HEK293T (cell line): ENCODE measurements around the gene AGBL4.

Experiments
- CTCF ChIA-PET: fragments of 350-600 bp; formaldehyde crosslinking; extraction: SDS; loops from one replicate; lab custom pipeline; 2021; ENCODE audit warnings: antibody characterized with exemption, inconsistent platforms; lab: Yijun Ruan, JAX
- POLR2A ChIA-PET: fragments of 350-600 bp; formaldehyde crosslinking; extraction: SDS; loops from one replicate; lab custom pipeline; 2020; ENCODE audit warnings: antibody characterized with exemption, inconsistent platforms; lab: Yijun Ruan, JAX
- DNase-seq: peaks from one replicate; pipeline ENCODE4 v3.0.0; 2012; ENCODE audit warnings: mixed read lengths; ENCODE audit errors: extremely low spot score
- ARNT ChIP-seq: fragments of 450-650 bp; IDR thresholded peaks from 2 replicates; pipeline ENCODE4 v1.6.1; 2017; ENCODE audit warnings: mild to moderate bottlenecking
- BHLHE40 ChIP-seq: fragments of 450-650 bp; IDR thresholded peaks from 2 replicates; pipeline ENCODE4 v1.6.1; 2016; ENCODE audit warnings: mild to moderate bottlenecking, moderate library complexity, borderline replicate concordance
- CTBP1 ChIP-seq: fragments of 450-650 bp; IDR thresholded peaks from 2 replicates; pipeline ENCODE4 v1.6.1; 2016; ENCODE audit warnings: borderline replicate concordance
- ELF4 ChIP-seq: fragments of 450-650 bp; IDR thresholded peaks from 2 replicates; pipeline ENCODE4 v1.6.1; 2017; ENCODE audit warnings: antibody characterized with exemption
- FOXA1 ChIP-seq: fragments of 450-650 bp; IDR thresholded peaks from 2 replicates; pipeline ENCODE4 v1.6.1; 2016; ENCODE audit warnings: mild to moderate bottlenecking
- FOXK2 ChIP-seq: fragments of 450-650 bp; IDR thresholded peaks from 2 replicates; pipeline ENCODE4 v1.6.1; 2016; ENCODE audit warnings: mild to moderate bottlenecking
- FOXM1 ChIP-seq: fragments of 450-650 bp; IDR thresholded peaks from 2 replicates; pipeline ENCODE4 v1.6.1; 2017; ENCODE audit warnings: mild to moderate bottlenecking, borderline replicate concordance
- HDGF ChIP-seq: fragments of 450-650 bp; IDR thresholded peaks from 2 replicates; pipeline ENCODE4 v1.6.1; 2017; ENCODE audit warnings: antibody characterized with exemption, borderline replicate concordance
- L3MBTL2 ChIP-seq: fragments of 450-650 bp; conservative IDR thresholded peaks from 2 replicates; pipeline ENCODE4 v1.6.1; 2016; ENCODE audit warnings: mild to moderate bottlenecking
- LEF1 ChIP-seq: fragments of 450-650 bp; IDR thresholded peaks from 2 replicates; pipeline ENCODE4 v1.6.1; 2017; ENCODE audit warnings: mild to moderate bottlenecking, borderline replicate concordance
- NFRKB ChIP-seq: fragments of 450-650 bp; IDR thresholded peaks from 2 replicates; pipeline ENCODE4 v1.6.1; 2016; ENCODE audit warnings: mild to moderate bottlenecking, moderate library complexity
- PKNOX1 ChIP-seq: fragments of 450-650 bp; IDR thresholded peaks from 2 replicates; pipeline ENCODE4 v1.6.1; 2016
- SP1 ChIP-seq: fragments of 450-650 bp; IDR thresholded peaks from 2 replicates; pipeline ENCODE4 v1.6.1; 2017
- SUZ12 ChIP-seq: fragments of 450-650 bp; IDR thresholded peaks from 2 replicates; pipeline ENCODE4 v1.6.1; 2016; ENCODE audit warnings: mild to moderate bottlenecking
- TARDBP ChIP-seq: fragments of 450-650 bp; IDR thresholded peaks from 2 replicates; pipeline ENCODE4 v1.6.1; 2016
- ZNF384 ChIP-seq: fragments of 450-650 bp; IDR thresholded peaks from 2 replicates; pipeline ENCODE4 v1.6.1; 2016

Gene AGBL4

GRCh38 chr1:48726557-48727215, 1297.1 kb downstream of the AGBL4 start:
- CTCF ChIA-PET = no interaction called here
- POLR2A ChIA-PET = no interaction called here
- no peak for DNase-seq
- TF ChIP-seq SUZ12 (no peak), FOXK2 (no peak), ARNT (no peak), LEF1 (no peak), NFRKB (no peak), ELF4 (no peak), FOXM1 (no peak)

DNA sequence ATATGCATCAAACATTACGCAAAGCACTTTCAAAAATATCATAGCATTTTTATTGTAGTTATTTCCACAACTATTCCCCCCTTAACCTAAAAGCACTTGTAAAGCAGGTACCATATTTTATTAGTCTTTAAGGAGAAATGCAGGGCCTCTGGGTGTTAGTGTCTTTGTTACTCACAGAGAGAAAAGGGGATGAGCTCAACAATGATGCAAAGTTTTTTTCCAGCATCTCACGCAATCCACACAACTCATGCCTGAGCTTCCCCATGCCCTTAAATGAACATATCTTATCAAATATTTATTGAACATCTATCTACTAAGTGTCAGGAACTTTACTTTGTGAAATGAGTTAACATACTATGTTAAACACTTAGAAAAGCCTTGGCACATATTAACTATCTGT, 1297.6 kb downstream of the AGBL4 start:
- no peak for DNase-seq
- CTCF ChIA-PET = no interaction called here
- POLR2A ChIA-PET = no interaction called here
- TF ChIP-seq BHLHE40 (no peak), FOXM1 (no peak), NFRKB (no peak), ARNT (no peak), CTBP1 (no peak), SUZ12 (no peak), TARDBP (no peak), PKNOX1 (no peak), ZNF384 (no peak), HDGF (no peak), LEF1 (no peak), SP1 (no peak), FOXK2 (no peak), L3MBTL2 (no peak), ELF4 (no peak), FOXA1 (no peak)

DNA sequence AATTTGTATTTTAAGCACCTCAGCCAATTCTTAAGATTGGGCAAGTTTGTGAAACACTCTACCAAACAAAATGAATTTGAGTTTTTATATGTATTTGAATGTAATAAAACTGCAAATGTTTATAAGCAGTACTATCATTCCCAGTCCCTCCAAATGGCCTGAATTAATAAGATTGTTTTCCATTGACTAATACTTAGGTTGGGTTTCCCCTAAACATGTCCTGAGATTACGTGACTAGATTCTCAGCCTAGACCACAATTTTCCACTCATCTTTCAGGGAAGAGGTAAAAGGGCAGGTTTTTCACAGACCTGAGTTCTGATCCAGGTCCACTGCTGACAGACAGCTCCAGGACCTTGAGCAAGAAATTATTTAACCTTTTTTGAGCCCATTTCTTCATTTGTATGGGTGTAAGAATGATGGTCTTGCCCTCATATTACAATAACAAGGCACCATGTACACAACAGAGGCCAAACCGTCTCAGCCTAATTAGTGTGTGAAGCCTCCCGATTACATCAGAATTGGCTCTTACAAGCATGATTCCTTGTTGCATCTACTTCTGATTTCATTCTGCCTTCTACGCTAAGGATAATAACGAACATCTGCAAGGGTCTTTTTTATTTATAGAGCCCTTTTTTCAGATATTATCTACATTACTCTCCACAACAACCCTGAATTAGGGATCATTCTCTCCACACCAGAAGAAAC, 1298.3 kb downstream of the AGBL4 start:
- DNase-seq = no peak
- ChIA-PET POLR2A (no interaction called here), CTCF (no interaction called here)
- TF ChIP-seq FOXM1 = no peak
- no peak for TF ChIP-seq LEF1
- no peak for TF ChIP-seq L3MBTL2
- TF ChIP-seq FOXA1 = no peak
- TF ChIP-seq BHLHE40 = no peak
- TF ChIP-seq ARNT = no peak
- TF ChIP-seq SP1 = no peak
- TF ChIP-seq TARDBP = no peak
- TF ChIP-seq ELF4 = no peak
- TF ChIP-seq NFRKB = no peak
- TF ChIP-seq HDGF = no peak
- TF ChIP-seq FOXK2 = no peak
- TF ChIP-seq CTBP1 = no peak
- TF ChIP-seq PKNOX1 = no peak
- no peak for TF ChIP-seq ZNF384
- no peak for TF ChIP-seq SUZ12

DNA sequence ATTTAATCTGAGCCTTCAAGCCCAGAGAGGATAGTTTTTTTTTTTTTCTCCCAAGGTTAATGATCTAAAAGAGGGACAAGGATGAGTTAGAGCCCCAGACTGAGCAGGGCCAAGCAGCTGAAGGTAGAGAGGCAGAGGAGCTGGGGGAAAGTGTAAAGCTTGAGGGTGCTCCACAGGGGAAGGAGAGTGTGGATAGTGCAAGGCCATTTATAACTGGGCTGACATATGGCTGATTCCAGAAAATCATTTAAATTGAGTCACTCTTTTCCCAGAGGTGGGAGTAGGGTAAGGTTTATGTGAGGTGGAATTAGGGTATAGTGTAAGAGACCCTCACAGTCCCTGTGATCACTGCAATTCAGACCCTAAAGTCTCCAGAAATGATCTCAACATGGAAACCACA, 1302.8 kb downstream of the AGBL4 start:
- TF ChIP-seq L3MBTL2 (no peak), FOXA1 (no peak), HDGF (no peak), FOXM1 (no peak), ELF4 (no peak), SUZ12 (no peak), CTBP1 (no peak), BHLHE40 (no peak), FOXK2 (no peak), LEF1 (no peak), NFRKB (no peak), TARDBP (no peak), ZNF384 (no peak), PKNOX1 (no peak), ARNT (no peak), SP1 (no peak)
- CTCF ChIA-PET = no interaction called here
- POLR2A ChIA-PET = no interaction called here
- no peak for DNase-seq

DNA sequence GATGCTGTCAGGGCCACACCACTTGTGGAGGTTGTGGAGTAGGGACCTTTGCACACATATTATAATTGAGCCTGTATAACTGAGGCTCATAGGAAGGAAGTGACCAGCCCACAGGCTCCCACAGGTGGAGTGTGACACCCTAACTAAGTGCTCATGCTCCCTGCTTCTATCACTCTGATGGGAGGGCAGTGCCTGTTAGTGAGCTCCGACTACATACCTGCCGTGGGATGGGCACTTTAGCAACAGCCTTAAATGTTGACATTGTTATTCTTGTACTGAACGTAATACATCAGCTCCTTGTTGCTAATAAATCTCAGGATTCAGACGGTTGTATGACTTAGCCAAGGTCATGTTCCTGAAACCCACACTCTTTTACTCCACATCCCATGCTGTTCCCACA, 1305.0 kb downstream of the AGBL4 start:
- CTCF ChIA-PET = interaction anchor here (1.1 kb wide), 1 partner anchor 99 kb away, joined by 3 read pairs; no protein-coding TSS in a partner anchor
- DNase-seq = no peak
- POLR2A ChIA-PET = no interaction called here
- no peak for TF ChIP-seq L3MBTL2
- TF ChIP-seq SUZ12 = no peak
- no peak for TF ChIP-seq CTBP1
- TF ChIP-seq FOXM1 = no peak
- TF ChIP-seq ZNF384 = no peak
- no peak for TF ChIP-seq BHLHE40

DNA sequence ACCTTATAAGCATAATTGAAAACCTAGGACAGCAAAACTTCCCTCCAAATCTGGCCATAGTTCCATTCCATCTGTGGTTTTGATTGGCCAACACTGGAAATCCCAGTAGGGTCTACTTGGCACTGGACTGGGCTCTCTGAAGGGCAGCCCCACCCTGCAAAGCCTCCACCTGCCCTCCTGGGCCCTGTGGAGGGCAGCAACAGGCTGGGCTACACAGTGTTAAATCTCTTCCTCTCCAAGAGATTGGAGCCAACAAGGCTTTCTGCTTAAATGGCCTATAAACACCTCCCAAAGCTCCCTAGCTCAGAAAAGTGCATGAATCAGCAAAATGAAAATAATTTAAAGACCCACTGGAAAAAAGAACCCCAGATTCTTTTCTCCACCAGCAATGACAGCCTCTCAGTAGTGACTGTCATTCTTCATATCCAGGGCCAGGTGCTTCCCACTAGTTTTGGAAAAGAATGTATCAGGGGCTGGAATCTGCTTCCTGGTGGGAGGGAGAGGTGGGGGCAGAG, 1305.6 kb downstream of the AGBL4 start:
- DNase-seq = no peak
- CTCF ChIA-PET = interaction anchor here (1.1 kb wide), 1 partner anchor 99 kb away, joined by 3 read pairs; no protein-coding TSS in a partner anchor
- TF ChIP-seq HDGF (no peak), CTBP1 (no peak), ZNF384 (no peak), NFRKB (no peak), FOXM1 (no peak), TARDBP (no peak), ARNT (no peak), ELF4 (no peak), SP1 (no peak), L3MBTL2 (no peak), SUZ12 (no peak), FOXA1 (no peak), FOXK2 (no peak), BHLHE40 (no peak), PKNOX1 (no peak), LEF1 (no peak)

More for the DNA sequence above, 1305.6 kb downstream of the AGBL4 start:
- POLR2A ChIA-PET = no interaction called here
